Right lobe of liver (tissue), 6 donors: ENCODE results near the gene CTCF. TPM values are rescaled to one million over a fixed set of nuclear protein-coding genes. Genes with fewer than 3 reads are reported as not detected.
"Not testable (repeated sequence)": the region's sequence is repeated elsewhere in the genome, so short reads cannot be mapped to it uniquely, and the experiment has no call there.

Experiments used
- ATAC-seq, 4 donors: fragments of 200-7000 bp; cut with Tn5 transposase; one replicate each; pipeline ENCODE4 v1.9.1; 2020; ENCODE audit warnings: mild to moderate bottlenecking in 4 of 4, moderate library complexity in 4 of 4
- DNase-seq, 3 donors: peaks; one replicate each; pipeline ENCODE4 v3.0.0-alpha.2; 2020
- H3K27ac ChIP-seq, 3 donors: fragments of 200-600 bp; one replicate each; pipeline ENCODE4 v1.8.0; 2022
- H3K27me3 ChIP-seq, 2 donors: fragments of 200-600 bp; one replicate each; pipeline ENCODE4 v1.8.0; 2022
- H3K36me3 ChIP-seq, 4 donors: fragments of 200-600 bp; sonication (generic) in 1 of 4; one replicate each; pipeline versions ENCODE4 v1.5.1 to v1.8.0; 2017 to 2022; ENCODE audit warnings: control low read depth in 1 of 4
- H3K4me1 ChIP-seq, 4 donors: fragments of 200-600 bp; sonication (generic) in 1 of 4; one replicate each; pipeline versions ENCODE4 v1.5.1 to v1.8.0; 2017 to 2022; ENCODE audit warnings: control low read depth in 1 of 4
- H3K4me3 ChIP-seq, 3 donors: fragments of 200-600 bp; one replicate each; pipeline ENCODE4 v1.8.0; 2022
- H3K9me3 ChIP-seq, 4 donors: fragments of 200-600 bp; sonication (generic) in 1 of 4; one replicate each; pipeline versions ENCODE4 v1.5.1 to v1.8.0; 2017 to 2022; ENCODE audit warnings: control low read depth in 1 of 4
- POLR2A ChIP-seq: fragments of 450-650 bp; IDR thresholded peaks from one replicate; pipeline ENCODE4 v1.6.1; 2017; ENCODE audit warnings: antibody characterized with exemption, mild to moderate bottlenecking
- WGBS: methylation state at CpG from one replicate; pipeline ENCODE4 v1.1.6; 2018; ENCODE audit warnings: low coverage, low lambda C conversion rate; ENCODE audit not compliant: insufficient coverage; ENCODE audit errors: missing lambda C conversion rate; 5-methylcytosine and 5-hydroxymethylcytosine counted together
- intact Hi-C, 2 donors: fragments of 100-400 bp; cut with DNase I; formaldehyde crosslinking; loops; one replicate each; pipeline versions ENCODE4 v1.11.2 to v1.14.1; 2022
- total RNA-seq, 6 experiments: library from RNA; depleted of rRNA in 2 of 6; stranded (reverse); fragments of >200 nt in 2 of 6; fragmentation: NEBNext Ultra II Directional in 3 of 6; extraction: Animal tissue kit (Norgen Biotek cat#: 25700) in 3 of 6; gene quantifications; one replicate each; pipeline versions ENCODE4 v1.1.0 to v1.2.4, GENCODE V29; 2016 to 2023
- TF ChIP-seq, protein P1 (sequence below), 4 donors: fragments of 200-600 bp in 3 of 4; fragments of 450-650 bp in 1 of 4; IDR thresholded peaks; one replicate each; pipeline versions ENCODE4 v1.5.1 to v1.8.0; 2016 to 2022; ENCODE audit warnings: antibody characterized with exemption in 4 of 4, mild to moderate bottlenecking in 2 of 4
- donor health status: DM: no; HTN: yes; CAD: no.
- donor health status: DM: no; HTN: no; CAD: no.
- donor health status: DM: no; HTN: no; CAD: no.
- donor health status: DM: no; HTN: yes; CAD: no.
- donor health status: DM: no; HTN: yes; CAD: no.

The CTCF gene
- total RNA-seq, 6 experiments from 2014 or later, result 14.3 to 18.5 (median 17.0) TPM

DNA sequence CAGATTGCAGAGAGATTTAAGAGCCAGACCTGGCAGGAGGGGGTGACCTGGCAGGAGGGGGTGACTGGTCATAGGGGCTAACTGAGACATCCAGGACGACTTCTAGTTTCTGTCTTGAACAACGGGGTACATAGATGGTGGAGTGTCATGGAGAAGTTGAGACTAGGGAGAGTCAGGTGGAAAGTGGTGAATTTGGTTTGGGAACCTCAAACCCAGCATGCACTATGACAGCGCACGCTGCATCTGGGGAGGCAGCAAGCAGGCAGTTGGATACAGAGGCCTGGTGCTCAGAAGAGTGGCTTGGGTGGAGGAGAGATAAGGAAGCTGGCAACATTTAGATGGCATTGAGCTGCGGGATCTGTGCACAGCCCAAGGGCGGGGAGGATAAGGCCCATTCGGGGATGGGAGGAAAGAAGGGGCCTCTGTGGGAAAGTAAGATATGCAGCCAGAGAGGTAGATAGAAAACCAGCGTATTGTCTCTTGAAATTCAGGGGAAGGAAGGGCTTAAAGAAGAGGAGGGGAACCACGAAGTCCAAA lies 29.2 kb upstream of the CTCF start:
- Histone ChIP-seq H3K27ac (no peak overlapping the region), H3K27me3 (no peaks in the 10 kb centered on the region)

GRCh38 chr16:67533987-67534386 lies 28.3 kb upstream of the CTCF start:
- DNase-seq, ATAC-seq, H3K27me3 ChIP-seq, H3K36me3 ChIP-seq, H3K27ac ChIP-seq, intact Hi-C loops, H3K9me3 ChIP-seq, H3K4me3 ChIP-seq: not testable (repeated sequence)
- H3K4me1 ChIP-seq, result peaks cover 0 to 32% (median 8%) of the 10 kb centered on the region in 4 donors
- WGBS, result 83% methylated on average over 6 of the region's 6 CpGs

More for the DNA sequence above, 29.2 kb upstream of the CTCF start:
- H3K36me3 ChIP-seq, result no peaks in the 10 kb centered on the region
- ATAC-seq (no peak), DNase-seq (no peak)
- H3K4me3 ChIP-seq, result no peak overlapping the region
- H3K4me1 ChIP-seq, result peaks cover 0 to 30% (median 8%) of the 10 kb centered on the region in 4 donors
- intact Hi-C loops, result no loop called here
- WGBS, result 71% methylated on average over 9 of the region's 9 CpGs
- TF ChIP-seq, protein P1, sequence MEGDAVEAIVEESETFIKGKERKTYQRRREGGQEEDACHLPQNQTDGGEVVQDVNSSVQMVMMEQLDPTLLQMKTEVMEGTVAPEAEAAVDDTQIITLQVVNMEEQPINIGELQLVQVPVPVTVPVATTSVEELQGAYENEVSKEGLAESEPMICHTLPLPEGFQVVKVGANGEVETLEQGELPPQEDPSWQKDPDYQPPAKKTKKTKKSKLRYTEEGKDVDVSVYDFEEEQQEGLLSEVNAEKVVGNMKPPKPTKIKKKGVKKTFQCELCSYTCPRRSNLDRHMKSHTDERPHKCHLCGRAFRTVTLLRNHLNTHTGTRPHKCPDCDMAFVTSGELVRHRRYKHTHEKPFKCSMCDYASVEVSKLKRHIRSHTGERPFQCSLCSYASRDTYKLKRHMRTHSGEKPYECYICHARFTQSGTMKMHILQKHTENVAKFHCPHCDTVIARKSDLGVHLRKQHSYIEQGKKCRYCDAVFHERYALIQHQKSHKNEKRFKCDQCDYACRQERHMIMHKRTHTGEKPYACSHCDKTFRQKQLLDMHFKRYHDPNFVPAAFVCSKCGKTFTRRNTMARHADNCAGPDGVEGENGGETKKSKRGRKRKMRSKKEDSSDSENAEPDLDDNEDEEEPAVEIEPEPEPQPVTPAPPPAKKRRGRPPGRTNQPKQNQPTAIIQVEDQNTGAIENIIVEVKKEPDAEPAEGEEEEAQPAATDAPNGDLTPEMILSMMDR (IDR thresholded peaks at IDR 0.05), result no peak
- TF ChIP-seq POLR2A, result no peak
- no peaks in the 10 kb centered on the region for H3K9me3 ChIP-seq

DNA sequence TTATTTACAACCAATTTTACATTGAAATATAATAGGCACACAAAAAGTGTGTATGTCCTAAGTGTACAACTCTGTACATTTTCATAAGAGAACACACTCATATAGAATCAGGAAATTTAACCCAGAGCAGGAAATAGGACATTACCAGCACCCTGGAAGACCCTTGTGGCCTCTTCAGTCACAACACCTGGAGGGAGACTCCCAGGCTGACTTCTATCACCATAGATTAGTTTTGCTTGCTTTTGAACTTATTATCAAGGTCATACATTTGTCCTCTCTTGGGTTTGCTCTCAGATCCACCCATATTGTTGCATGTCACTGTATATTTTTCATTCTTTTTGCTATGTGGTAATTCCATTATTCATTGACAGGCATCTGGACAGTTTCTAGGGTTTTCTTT lies 27.9 kb upstream of the CTCF start:
- Histone ChIP-seq H3K4me3 (no peak overlapping the region), H3K4me1 (peaks cover 0 to 30% (median 8%) of the 10 kb centered on the region in 4 donors), H3K9me3 (no peaks in the 10 kb centered on the region), H3K36me3 (no peaks in the 10 kb centered on the region), H3K27me3 (no peaks in the 10 kb centered on the region), H3K27ac (no peak overlapping the region)
- DNase-seq (no peak), ATAC-seq (no peak)
- no peak for TF ChIP-seq POLR2A
- TF ChIP-seq, protein P1 (IDR thresholded peaks at IDR 0.05), result no peak
- intact Hi-C loops, result no loop called here

DNA sequence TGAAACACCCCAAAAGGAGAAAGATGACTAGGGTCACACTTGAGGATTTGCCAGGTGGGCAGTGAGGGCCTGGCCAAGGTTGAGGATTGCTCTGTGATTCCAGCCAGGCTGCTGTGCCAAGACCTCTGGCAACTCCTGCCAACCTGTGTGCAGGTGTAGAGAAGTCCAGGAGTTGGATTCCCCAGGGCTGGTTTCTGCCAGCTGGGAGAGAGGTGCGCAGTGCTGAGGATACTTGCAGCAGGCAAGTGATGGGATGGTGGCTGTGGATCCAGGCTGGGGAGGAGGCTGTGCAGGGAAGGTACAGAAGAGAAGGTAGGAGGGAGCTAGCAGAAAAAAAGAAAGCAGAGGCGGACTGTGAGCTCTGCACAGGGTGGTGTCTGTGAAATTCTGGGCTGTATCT lies 27.1 kb upstream of the CTCF start:
- intact Hi-C loops, result no loop called here
- WGBS, result 77% methylated on average over 2 of the region's 2 CpGs
- H3K27me3 ChIP-seq, result no peaks in the 10 kb centered on the region
- H3K9me3 ChIP-seq, result no peaks in the 10 kb centered on the region
- TF ChIP-seq POLR2A, result no peak
- TF ChIP-seq, protein P1 (IDR thresholded peaks at IDR 0.05), result no peak
- ATAC-seq, result no peak
- H3K36me3 ChIP-seq, result peaks cover 0 to 5% (median under 1%) of the 10 kb centered on the region in 4 donors
- no peak for DNase-seq
- no peak overlapping the region for H3K4me3 ChIP-seq
- H3K4me1 ChIP-seq, result peaks cover 0 to 22% (median 8%) of the 10 kb centered on the region in 4 donors
- H3K27ac ChIP-seq, result no peak overlapping the region

GRCh38 chr16:67537270-67537635 lies 25.1 kb upstream of the CTCF start:
- Histone ChIP-seq H3K9me3 (no peaks in the 10 kb centered on the region), H3K27ac (peak overlapping the region; percentile 56 to 82 (median 71)), H3K4me3 (peak overlapping the region; percentile 55 to 73 (median 62)), H3K27me3 (no peaks in the 10 kb centered on the region), H3K36me3 (peaks cover 0 to 15% (median 6%) of the 10 kb centered on the region in 4 donors), H3K4me1 (peaks cover 0 to 20% (median 3%) of the 10 kb centered on the region in 4 donors)
- peak; percentile 45 for TF ChIP-seq POLR2A
- TF ChIP-seq, protein P1 (IDR thresholded peaks at IDR 0.05), result no peak
- peak; percentile 52 to 69 (median 67) for ATAC-seq
- intact Hi-C loops, result no loop called here
- WGBS, result 10% methylated on average over 9 of the region's 32 CpGs
- DNase-seq, result peak in 2 of 3 donors; percentile 74 to 80
